Body of pancreas (tissue), 4 donors: Measurements from ENCODE around the gene OSBPL2. TPM values are rescaled to one million over a fixed set of nuclear protein-coding genes. Genes with fewer than 3 reads are reported as not detected.

Experiments
- ATAC-seq: fragments of 150-250 bp; one replicate; pipeline ENCODE4 v1.9.1; 2016
- DNase-seq, 4 donors: peaks; one replicate each; pipeline ENCODE4 v3.0.0-alpha.2; 2019
- H3K27ac ChIP-seq, 4 donors: fragments of 200-600 bp; sonication (generic); 1 replicate in 3 of 4; 2 replicates in 1 of 4; pipeline versions ENCODE4 v1.5.1 to v1.6.1; 2016 to 2019; ENCODE audit warnings: mild to moderate bottlenecking in 1 of 4, mixed read lengths in 1 of 4, moderate library complexity in 1 of 4
- H3K27me3 ChIP-seq, 2 donors: fragments of 200-600 bp; sonication (generic); one replicate each; pipeline ENCODE4 v1.6.0; 2016; ENCODE audit warnings: mild to moderate bottlenecking in 1 of 2
- H3K36me3 ChIP-seq, 2 donors: fragments of 200-600 bp; sonication (generic); replicated peaks in 1 of 2; 2 replicates each; pipeline ENCODE4 v1.5.1; 2016; ENCODE audit warnings: low read depth in 2 of 2; ENCODE audit not compliant: insufficient read depth in 1 of 2
- H3K4me1 ChIP-seq: fragments of 200-600 bp; sonication (generic); one replicate; pipeline ENCODE4 v1.6.0; 2016
- H3K4me3 ChIP-seq, 2 donors: fragments of 200-600 bp; sonication (generic); 1 replicate in 1 of 2; 2 replicates in 1 of 2; pipeline ENCODE4 v1.5.1; 2016 to 2019
- H3K9me3 ChIP-seq, 3 donors: fragments of 200-600 bp; sonication (generic); 1 replicate in 2 of 3; 2 replicates in 1 of 3; pipeline ENCODE4 v1.5.1; 2016
- POLR2A ChIP-seq, 3 donors: fragments of 450-650 bp; IDR thresholded peaks; one replicate each; pipeline ENCODE4 v1.6.1; 2016; ENCODE audit warnings: antibody characterized with exemption in 3 of 3, mild to moderate bottlenecking in 2 of 3
- WGBS, 2 donors: methylation state at CpG; one replicate each; pipeline ENCODE4 v1.1.5; 2017; 5-methylcytosine and 5-hydroxymethylcytosine counted together
- intact Hi-C: fragments of 100-400 bp; cut with DNase I; formaldehyde crosslinking; loops from one replicate; pipeline ENCODE4 v1.15.1; 2023
- total RNA-seq, 2 donors: library from RNA; depleted of rRNA; stranded (reverse); fragments of >200 nt; gene quantifications; one replicate each; pipeline ENCODE4 v1.1.0, GENCODE V29; 2016
- TF ChIP-seq, protein P1 (sequence below), 7 experiments: fragments of 450-650 bp in 4 of 7; fragments of 200-600 bp in 3 of 7; sonication (generic) in 3 of 7; IDR thresholded peaks; one replicate each; pipeline ENCODE4 v1.5.1; 2016 to 2019; ENCODE audit warnings: antibody characterized with exemption in 7 of 7

OSBPL2 gene
- total RNA-seq, 2 donors from 2014 or later = 54.5 to 71.9 TPM

DNA sequence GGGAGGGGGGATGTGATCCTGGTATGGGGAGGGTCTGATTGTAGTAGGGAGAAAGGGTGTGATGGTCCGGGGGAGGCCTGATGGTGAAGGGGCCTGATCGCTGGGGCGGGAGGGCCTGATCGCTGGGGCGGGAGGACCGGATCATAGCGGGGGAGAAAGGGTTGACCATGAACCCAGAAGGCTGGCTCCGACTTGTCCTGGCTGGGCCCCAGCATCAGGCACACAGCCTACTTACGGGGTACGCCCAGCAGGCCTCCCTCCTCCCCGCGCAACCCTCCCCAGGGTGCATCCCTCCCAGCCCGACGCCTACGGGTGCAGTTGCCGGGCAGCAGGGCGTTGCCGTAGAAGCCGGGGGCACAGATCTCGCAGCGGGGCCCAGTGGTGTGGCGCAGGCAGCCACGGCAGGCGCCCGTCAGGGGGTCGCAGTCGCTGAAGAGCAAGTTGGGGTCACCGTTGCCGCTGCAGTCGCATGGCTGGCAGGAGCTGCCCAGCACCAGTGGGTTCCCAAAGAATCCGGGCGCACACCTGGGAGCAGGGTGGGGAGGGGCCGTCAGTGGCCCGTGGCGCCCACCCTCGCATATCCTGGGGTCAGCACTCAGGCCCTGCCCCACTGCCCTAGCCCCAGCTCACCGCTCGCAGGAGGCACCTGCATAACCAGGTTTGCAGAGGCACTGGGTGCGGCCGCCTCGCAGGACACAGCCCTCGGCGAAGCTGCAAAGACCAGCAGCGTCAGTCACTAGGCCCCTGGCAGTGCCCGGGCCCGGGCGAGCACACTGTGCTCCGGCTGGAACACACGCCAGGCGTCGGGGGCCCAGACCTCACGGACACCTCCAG, 85.0 kb downstream of the OSBPL2 start:
- no peak for DNase-seq
- 88 to 89% methylated on average over 26 to 43 of the region's 52 CpGs for WGBS, 2 donors

DNA sequence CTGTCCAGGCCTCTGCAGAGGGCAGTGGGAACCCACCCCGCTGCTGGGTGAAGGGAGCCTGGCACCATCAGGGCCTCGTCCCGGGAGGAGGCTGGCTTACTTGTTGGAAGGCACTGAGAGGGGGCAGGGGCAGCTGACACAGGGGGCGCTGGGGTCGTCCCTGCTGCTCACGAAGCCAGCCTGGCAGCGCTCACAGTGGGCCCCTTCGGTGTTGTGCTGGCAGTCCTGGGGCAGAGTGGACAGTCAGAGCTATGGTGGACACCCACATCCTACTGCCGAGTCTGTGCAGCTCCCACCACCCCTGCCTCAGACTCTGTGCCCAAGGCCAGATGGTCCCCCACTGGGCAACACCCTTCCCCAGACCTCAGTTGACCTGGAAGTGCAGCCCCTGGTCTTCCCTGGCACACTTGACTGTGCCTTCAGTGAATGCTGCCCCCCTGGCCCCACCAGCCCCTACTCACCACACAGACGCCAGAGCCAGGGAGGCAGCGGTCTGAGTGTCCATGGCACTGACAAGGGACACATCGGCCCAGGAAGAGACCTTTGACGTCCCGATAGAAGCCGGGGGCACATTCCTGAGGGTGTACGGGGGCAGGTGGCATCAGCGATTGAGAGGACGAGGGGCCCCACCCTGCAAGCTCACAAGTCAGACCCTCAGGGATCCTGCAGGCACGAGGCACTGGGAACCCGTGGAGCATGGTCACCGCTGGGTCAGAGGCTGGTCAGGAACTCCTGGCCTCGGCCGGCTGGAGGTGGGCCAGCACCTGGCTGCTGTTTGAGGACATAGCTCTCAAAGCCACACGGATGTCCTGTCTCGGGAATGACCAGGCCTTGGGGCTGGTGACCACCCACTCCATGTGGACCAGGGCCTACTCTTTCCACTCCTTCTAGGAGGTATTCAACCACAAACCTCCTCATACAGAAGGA, 85.9 kb downstream of the OSBPL2 start:
- 84 to 90% methylated on average over 4 to 20 of the region's 25 CpGs for WGBS, 2 donors
- H3K27ac ChIP-seq = no peak overlapping the region
- ATAC-seq (no peak), DNase-seq (no peak)
- no peak for TF ChIP-seq POLR2A (IDR thresholded peaks at IDR 0.05)
- TF ChIP-seq, protein P1, sequence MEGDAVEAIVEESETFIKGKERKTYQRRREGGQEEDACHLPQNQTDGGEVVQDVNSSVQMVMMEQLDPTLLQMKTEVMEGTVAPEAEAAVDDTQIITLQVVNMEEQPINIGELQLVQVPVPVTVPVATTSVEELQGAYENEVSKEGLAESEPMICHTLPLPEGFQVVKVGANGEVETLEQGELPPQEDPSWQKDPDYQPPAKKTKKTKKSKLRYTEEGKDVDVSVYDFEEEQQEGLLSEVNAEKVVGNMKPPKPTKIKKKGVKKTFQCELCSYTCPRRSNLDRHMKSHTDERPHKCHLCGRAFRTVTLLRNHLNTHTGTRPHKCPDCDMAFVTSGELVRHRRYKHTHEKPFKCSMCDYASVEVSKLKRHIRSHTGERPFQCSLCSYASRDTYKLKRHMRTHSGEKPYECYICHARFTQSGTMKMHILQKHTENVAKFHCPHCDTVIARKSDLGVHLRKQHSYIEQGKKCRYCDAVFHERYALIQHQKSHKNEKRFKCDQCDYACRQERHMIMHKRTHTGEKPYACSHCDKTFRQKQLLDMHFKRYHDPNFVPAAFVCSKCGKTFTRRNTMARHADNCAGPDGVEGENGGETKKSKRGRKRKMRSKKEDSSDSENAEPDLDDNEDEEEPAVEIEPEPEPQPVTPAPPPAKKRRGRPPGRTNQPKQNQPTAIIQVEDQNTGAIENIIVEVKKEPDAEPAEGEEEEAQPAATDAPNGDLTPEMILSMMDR (IDR thresholded peaks at IDR 0.05) = no peak
- no peaks in the 10 kb centered on the region for H3K4me1 ChIP-seq
- no peaks in the 10 kb centered on the region for H3K9me3 ChIP-seq
- H3K27me3 ChIP-seq = no peaks in the 10 kb centered on the region
- H3K36me3 ChIP-seq = peaks cover 0 to 14% of the 10 kb centered on the region in 2 donors
- H3K4me3 ChIP-seq = no peak overlapping the region
- intact Hi-C loops = no loop called here

More for the DNA sequence above, 85.0 kb downstream of the OSBPL2 start:
- H3K36me3 ChIP-seq = peaks cover 0 to 13% of the 10 kb centered on the region in 2 donors
- H3K27ac ChIP-seq = no peak overlapping the region
- TF ChIP-seq, protein P1 (IDR thresholded peaks at IDR 0.05) = no peak
- no peak for TF ChIP-seq POLR2A (IDR thresholded peaks at IDR 0.05)
- H3K4me1 ChIP-seq = no peaks in the 10 kb centered on the region
- intact Hi-C loops = no loop called here
- no peak for ATAC-seq
- H3K9me3 ChIP-seq = no peaks in the 10 kb centered on the region
- no peaks in the 10 kb centered on the region for H3K27me3 ChIP-seq
- H3K4me3 ChIP-seq = no peak overlapping the region

DNA sequence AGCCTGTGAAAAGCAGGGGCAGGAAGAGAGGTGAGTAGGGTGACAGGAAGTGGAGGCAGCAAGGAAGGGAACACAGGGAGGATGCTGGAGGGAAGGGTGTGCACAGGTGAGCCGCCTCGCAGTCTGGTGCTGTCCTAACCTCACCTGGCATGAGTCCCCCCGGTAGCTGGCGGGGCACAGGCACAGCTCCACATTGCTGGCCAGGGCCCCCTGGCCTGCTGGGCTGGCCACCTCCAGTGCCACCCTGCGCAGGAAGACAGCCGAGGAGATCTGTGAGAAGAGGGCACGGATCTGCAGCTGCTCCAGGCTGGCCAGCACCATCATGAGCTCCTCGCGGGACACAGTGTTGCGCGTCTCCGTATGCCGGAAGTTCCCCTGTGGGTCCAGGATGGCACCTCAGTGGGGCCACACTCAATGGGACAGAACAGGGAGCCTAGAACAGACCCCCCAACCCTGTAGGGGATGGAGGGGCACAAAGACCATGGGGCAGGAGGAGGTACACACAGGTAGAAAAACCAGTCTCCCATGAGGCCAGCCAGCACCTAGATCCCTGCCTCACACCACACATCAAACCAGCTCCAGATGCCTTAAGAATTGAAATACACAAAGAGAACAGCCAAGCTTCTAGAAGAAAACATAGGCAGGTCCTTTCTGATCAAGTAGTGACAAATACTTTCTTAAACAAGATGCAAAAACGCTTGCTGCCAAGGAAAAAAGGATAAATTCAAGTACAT, 87.0 kb downstream of the OSBPL2 start:
- H3K9me3 ChIP-seq = no peaks in the 10 kb centered on the region
- no peaks in the 10 kb centered on the region for H3K4me1 ChIP-seq
- H3K27me3 ChIP-seq = no peaks in the 10 kb centered on the region
- peaks cover 0 to 17% of the 10 kb centered on the region in 2 donors for H3K36me3 ChIP-seq
- DNase-seq (no peak), ATAC-seq (no peak)
- 95 to 96% methylated on average over 8 to 12 of the region's 14 CpGs for WGBS, 2 donors
- intact Hi-C loops = no loop called here
- no peak overlapping the region for H3K4me3 ChIP-seq
- TF ChIP-seq, protein P1 (IDR thresholded peaks at IDR 0.05) = no peak
- TF ChIP-seq POLR2A (IDR thresholded peaks at IDR 0.05) = no peak
- H3K27ac ChIP-seq = no peak overlapping the region

DNA sequence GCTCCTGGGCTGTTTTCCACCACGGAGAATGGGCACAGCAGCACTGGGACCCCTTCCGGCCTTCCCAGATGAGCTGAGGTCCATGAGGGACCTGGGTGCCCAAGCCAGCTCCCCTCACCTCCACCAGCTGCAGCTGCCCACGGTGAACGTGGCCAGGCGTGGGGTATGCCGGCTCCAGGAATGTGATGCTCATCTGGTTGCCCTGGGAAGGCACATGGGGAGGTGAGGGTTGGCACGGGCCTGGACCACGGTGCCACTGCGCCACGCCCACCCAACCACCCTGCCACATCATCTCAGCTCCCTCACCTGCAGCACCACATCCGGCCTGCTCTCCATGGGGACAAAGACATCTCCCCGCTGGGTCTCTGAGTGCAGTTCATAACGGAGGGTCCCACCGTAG, 88.2 kb downstream of the OSBPL2 start:
- ATAC-seq (no peak), DNase-seq (no peak)
- Histone ChIP-seq H3K36me3 (peaks cover 0 to 23% of the 10 kb centered on the region in 2 donors), H3K4me1 (no peaks in the 10 kb centered on the region), H3K27me3 (no peaks in the 10 kb centered on the region), H3K27ac (no peak overlapping the region), H3K9me3 (no peaks in the 10 kb centered on the region), H3K4me3 (no peak overlapping the region)
- TF ChIP-seq, protein P1 (IDR thresholded peaks at IDR 0.05) = no peak
- TF ChIP-seq POLR2A (IDR thresholded peaks at IDR 0.05) = no peak
- 95 to 96% methylated on average over 8 to 14 of the region's 14 CpGs for WGBS, 2 donors
- intact Hi-C loops = no loop called here
